D721Med (cell line): ENCODE data around the gene BLOC1S1.
A peak's percentile ranks its signal among the peaks of the same experiment; 100 is the strongest.

Source experiments
- DNase-seq: peaks from one replicate; pipeline ENCODE4 v3.0.0; 2011; ENCODE audit warnings: low spot score; ENCODE audit not compliant: insufficient read length
- FAIRE-seq: peaks from 2 replicates; lab custom pipeline; 2011; peaks lifted over from hg19 to GRCh38; lab: Jason Lieb, UNC
- TF ChIP-seq, protein P1 (sequence below): IDR thresholded peaks from 2 replicates; pipeline ENCODE4 v1.5.1; 2012; ENCODE audit warnings: mild to moderate bottlenecking, control low read depth; ENCODE audit not compliant: insufficient read depth; ENCODE audit errors: missing control alignments

BLOC1S1 gene

DNA sequence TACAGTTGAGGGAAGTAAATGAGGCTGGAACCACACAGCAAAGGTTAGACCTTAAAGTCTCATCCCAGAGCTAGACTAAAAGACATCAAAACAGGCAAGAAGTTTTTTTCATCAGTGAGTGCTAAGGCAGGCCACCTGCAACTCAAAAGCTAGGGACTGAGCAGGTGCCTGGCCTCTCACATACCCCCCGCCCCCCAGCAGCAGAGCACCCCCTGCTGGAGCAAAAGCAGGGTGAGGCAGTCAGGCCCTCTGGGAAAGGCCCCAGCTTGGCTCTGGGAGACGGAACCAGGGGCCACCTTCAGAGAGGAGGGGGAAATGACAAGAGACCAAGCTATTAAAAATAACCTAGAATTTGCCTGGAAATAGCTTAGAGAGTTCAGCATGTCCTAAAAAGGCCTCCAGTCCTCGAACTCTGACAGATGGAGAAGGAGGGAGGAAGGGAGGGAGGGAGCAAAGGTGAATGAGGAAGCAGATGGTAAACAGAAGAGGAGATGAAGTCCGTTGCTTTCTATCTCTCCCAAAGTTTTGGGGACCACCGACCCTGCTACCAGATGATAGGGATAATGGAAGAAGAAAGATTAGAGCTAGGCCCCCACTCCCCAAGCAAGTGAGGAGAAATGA is 10.0 kb upstream of the BLOC1S1 start:
- TF ChIP-seq, protein P1, sequence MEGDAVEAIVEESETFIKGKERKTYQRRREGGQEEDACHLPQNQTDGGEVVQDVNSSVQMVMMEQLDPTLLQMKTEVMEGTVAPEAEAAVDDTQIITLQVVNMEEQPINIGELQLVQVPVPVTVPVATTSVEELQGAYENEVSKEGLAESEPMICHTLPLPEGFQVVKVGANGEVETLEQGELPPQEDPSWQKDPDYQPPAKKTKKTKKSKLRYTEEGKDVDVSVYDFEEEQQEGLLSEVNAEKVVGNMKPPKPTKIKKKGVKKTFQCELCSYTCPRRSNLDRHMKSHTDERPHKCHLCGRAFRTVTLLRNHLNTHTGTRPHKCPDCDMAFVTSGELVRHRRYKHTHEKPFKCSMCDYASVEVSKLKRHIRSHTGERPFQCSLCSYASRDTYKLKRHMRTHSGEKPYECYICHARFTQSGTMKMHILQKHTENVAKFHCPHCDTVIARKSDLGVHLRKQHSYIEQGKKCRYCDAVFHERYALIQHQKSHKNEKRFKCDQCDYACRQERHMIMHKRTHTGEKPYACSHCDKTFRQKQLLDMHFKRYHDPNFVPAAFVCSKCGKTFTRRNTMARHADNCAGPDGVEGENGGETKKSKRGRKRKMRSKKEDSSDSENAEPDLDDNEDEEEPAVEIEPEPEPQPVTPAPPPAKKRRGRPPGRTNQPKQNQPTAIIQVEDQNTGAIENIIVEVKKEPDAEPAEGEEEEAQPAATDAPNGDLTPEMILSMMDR, result no peak
- DNase-seq (no peak), FAIRE-seq (no peak)

DNA sequence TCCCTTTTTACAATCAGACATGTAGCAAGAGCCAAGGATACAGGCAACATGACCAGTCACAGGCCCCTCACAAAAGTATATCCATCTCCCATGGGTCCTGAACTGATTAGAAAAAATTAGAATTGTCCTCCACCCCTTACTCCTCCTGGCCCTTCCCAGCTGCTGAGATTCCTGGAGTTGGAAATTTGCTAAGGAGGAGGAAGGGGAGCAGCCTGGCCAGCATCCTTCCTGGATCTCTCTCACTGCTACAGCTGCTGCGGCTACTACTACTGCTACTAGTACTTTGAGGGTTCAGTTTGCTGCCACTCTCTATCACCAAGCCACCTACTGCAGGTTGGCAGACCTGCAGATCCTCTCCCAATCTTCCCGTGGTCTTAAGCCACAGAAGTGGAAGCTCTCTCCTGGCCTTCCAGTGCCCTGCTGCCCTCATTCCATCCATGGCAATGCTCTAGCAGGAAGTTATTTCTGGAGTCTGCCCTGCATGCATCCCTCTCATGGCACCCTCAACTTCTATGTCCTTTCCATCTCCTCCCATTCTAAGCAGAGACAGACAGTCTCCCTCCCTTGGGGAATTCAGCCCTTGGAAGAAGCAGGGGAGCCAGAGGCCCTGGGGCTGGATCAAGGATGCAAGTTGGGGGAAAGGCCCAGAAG is 9.2 kb upstream of the BLOC1S1 start:
- TF ChIP-seq, protein P1, result no peak
- no peak for DNase-seq
- FAIRE-seq, result no peak

DNA sequence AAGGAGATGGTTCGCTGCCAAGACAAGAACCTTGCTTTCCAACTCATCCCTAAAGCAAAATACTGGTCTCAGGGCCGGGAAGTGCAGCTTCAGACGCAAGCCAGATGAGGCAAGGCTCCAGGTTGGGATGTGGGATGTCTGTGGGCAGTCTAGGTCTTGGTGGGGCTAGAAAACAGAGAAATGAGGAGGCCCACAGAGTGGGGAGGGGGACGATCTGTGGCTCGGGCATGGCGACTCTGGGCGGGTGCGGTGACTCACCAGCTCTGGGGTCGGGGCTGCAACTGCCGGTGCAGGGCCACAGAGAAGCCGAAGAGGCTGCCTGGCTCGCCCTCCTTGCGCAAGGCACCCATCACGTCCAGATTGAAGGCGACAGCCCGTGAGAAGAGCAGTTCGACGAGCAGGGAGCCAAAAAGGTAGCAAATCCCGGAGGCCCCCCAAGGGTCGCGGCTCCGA is 8.6 kb upstream of the BLOC1S1 start:
- DNase-seq (no peak), FAIRE-seq (no peak)
- TF ChIP-seq, protein P1, result no peak

DNA sequence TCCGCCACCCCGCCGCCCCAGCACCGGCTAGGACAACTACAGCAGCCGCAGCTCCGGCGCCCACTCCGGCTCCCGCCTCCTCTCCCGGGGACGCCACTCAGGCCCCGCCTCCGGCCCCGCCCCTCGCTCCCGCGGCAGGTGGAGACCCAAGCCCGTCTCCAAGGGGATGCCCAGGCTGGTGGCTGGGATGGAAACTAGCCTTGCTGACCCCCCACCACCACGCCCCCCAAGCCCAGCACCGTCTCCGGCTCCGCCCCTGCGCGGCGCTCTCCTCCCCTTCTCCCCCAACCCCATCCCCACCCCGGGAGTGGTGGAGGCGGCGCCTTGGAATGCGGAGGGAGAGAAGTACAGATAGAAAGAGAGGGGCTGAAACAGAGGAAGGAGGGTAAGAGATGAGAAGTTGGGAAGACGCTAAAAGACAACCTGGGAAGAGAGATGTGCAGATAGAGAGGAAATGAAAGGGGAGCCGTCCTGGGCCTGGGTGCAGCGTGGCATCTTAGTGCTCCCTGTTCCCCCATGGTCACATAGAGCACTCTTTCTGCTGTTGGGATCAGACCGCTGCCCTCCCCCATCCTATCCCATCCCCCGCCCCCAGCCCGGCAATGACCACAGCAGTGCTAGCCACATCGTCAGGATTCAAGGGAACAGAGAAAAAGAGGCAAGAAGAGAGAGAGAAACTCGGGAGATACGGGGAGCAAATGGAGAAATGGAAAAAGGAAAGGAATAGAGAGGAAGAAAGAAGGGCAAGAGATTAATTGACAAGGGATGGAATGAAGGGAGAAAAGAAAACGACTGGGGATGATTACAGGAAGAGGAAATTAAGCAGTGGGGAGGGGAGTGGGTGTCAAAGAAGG is 7.8 kb upstream of the BLOC1S1 start, which contains the start of gene ITGA7:
Gene ITGA7 (minus strand): TSS at position 64 of the 854 bp plus-strand sequence. CDS start 222 bp downstream, outside the sequence.
- peak; percentile 90 for DNase-seq
- TF ChIP-seq, protein P1, result no peak
- no peak for FAIRE-seq

DNA sequence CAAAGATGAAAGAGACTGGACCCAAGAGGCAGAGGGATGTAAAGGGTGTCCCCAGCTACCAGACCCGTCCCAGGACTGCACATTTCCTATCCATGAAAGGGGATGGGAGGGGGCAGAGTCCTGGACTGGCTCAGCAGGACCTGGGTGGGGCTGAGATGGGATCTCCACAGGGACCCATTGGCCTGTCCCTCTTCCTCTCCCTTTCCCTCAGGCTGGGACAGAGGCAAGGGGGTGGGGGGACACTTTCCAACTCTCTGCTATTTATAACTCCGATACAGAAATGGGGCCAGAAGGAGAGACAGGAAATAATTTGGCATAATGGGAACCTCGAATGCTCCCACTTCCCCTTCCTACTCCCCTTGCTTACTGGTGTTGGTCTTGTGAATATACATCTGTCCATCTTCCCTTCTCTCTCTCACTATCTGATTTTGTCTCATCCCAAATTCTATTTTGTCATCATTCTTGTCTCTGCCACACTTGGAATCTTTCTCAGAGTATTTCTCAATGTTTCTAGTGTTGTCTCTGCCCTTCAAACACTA is 7.1 kb upstream of the BLOC1S1 start:
- FAIRE-seq, result no peak
- DNase-seq, result no peak
- TF ChIP-seq, protein P1, result no peak

DNA sequence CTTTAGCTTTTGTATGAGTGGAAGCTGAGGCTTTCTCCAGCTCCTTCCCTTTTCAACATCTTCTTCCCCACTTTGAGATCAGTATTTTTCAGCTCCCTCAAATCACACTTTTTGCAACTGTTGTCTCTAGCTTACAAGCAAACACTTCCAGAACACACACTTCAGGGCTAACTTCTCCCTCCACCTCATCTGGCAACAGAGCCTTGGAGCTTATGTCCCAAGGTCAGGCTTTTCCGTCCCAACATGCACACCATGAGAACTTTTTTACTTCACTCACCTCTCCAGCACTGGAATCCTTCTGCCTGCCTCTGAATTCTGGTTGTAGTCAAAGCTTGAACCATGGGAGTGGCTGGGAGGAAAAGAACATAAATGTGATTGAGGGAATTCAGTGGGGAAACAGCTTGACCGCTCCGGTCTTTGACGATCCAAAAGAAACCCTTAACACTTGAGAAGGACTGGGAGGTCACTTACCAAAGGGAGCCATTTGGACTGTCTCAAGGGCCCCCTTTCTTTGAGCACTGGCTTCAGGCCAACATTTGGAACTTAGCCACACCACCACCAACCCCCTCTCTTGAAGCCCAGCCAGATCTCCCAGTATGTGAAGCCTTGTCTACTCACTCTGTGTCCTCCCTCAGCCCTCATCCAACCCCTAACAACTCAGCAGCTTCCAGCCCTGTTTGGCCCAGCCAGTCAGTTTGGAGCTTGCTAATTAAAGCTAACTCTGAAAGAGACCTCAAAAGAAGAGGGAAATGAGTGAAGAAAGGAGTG is 3.9 kb upstream of the BLOC1S1 start:
- DNase-seq (no peak), FAIRE-seq (no peak)
- TF ChIP-seq, protein P1, result no peak
